Measurements from ENCODE around the gene FMNL2. TPM values are rescaled to one million over a fixed set of nuclear protein-coding genes. Genes with fewer than 3 reads are reported as not detected.
A peak's percentile ranks its signal among the peaks of the same experiment; 100 is the strongest.

FMNL2 gene
- total RNA-seq, 1 experiment from 2014 or later = 10.6 TPM

DNA sequence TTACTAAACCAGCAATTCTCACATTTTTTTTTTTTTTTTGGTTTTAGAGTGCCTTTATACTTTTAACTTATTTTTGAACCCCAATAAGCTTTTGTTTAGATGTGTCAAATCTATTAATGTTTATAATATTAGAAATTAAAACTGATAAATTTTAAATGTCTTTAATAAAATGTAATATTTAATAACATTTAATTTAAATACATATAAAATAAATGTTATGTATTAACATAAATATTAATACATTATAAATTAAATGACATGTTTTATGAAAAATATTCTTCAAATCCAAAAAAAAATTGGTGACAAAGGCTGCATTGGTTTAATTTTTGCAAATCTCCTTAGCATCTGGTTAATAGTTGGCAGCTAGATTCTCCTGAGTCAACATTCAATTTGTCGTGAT lies 218.5 kb downstream of the FMNL2 start:
- no peak for DNase-seq (ENCODE audit: low spot score)

GRCh38 chr2:152555048-152555447 lies 220.1 kb downstream of the FMNL2 start:
- no peak for DNase-seq (ENCODE audit: low spot score)

GRCh38 chr2:152556506-152556905 lies 221.5 kb downstream of the FMNL2 start:
- DNase-seq (ENCODE audit: low spot score) = no peak

DNA sequence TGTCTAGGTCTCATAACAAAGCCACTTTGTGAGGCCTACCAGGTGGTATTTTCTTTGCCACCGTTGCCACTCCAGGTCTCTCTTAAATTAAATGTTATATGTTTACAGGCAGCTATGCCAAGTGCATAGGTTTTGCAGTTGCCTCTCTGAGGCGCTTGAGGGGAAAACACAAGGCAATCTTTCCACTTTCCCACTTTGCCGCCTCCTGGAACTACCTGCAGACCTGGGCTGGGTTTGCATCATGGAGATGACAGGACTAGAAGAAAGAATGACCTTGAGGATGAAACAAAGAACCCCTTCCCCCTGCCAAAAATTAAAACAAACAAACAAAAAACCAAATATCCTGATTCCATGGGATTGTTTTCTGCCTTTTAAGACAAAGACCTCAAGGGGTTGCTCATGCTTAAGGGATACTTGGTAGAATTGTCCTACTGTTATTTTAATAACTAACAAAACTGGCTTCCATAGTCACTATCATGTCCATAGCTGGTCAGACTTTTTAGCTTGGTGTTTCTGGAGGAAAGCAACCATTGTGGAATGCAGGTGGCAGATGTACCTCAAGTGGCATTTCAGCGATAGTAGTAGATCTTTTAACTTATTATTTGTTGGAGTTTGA lies 222.4 kb downstream of the FMNL2 start:
- no peak for DNase-seq (ENCODE audit: low spot score)

- peak; percentile 66 for DNase-seq (ENCODE audit: low spot score)
Observed at GRCh38 chr2:152558158-152558984, 223.4 kb downstream of the FMNL2 start.

DNA sequence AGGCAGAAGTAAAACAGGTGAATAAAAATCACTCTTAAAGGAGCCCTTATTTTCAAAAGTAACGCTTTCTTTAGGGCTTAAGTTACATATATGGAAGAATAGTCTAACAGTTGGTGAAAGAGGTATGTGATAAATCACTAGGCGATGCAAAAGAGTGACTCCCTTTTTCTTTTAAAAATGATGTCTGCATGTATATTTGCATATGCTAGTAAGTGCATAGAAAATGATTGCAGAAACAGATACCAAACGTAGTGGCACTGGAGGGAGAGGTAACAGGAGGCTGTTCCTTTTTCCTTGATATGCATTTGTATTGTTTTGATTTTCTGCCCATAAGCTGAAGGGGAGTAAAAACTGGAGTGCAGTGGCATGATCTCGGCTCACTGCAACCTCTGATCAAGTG lies 224.0 kb downstream of the FMNL2 start:
- DNase-seq (ENCODE audit: low spot score) = no peak

- DNase-seq (ENCODE audit: low spot score) = no peak
Observed at GRCh38 chr2:152560166-152560565, 225.2 kb downstream of the FMNL2 start.

DNA sequence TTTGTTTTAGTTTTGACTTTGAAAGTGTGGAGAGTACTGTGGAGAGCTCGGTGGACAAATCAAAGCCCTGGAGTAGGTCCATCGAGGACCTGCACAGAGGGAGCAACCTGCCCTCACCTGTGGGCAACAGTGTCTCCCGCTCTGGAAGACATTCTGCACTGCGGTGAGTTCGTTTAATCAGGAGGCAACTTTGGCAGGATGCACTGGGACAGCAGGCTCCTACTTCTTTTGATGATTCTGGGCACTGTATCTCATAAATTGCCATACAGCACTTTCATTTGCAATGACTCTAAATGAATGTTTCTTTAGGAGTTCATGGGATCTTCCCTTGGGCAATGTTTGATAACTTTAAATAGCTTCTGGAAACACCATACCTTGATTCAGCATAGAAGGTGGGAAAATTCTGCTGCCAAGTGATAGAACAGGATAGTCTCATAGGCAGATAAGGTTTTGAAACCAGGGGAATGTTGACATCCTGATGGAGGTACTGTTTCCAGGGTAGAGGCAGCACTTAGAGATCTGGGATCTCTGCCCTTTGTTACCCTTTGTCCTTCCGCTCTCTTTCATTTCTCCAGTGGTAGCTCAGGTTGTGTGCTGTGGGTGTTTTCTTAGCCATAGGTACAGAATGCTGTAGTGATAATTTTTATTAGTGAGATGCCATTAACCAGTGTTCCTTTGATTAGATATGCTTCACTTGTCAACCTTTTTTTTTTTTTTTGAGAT lies 226.1 kb downstream of the FMNL2 start:
- DNase-seq (ENCODE audit: low spot score) = no peak

DNA sequence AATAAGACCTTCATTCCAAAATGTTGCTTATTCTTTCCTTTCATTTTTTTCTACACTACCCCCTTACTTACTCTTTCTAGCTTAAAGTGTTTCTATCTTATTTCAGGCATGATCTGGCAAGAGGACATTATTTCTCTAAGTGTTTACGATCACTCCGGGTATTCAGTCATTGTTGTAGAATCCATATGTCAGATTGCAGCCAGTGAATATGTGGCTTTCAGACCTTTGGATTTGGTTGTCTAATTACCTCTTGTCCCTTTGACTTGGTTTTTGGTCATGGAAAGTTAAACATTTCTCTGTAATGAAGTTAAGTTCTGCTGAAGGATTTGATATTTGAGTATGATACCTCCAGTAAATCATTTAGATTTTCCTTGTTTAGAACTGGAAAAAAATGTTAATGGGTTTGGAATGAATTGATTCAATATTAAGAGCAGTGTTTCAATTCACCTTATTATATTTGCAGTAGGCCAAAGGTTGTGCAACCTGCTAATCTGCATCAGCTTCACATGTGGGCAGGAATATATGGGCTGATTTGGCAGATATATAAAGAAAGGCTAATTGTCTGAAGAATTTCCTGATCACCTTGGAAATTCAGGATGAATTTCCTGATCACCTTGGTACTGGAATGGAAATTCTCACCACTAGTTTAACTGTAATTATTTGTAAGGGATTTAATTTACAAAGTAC lies 227.4 kb downstream of the FMNL2 start:
- no peak for DNase-seq (ENCODE audit: low spot score)

DNA sequence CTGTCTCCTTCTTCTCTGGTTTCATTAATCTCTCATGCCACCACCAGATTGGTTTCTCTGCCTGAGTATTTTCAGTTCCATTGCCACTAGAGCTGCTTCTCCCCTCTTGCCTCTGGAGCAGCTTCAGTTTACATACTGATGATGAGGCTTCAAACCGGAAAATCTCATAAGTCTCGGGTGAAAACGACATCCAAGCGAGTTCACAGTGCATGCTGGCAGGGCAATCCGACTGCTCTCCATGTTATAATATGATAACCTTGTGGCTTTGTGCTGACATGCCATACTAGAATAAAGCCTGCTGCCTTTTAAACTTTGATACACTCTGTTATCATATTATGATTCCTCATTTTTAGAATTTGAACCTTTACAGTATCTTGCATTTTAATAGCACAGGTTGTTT lies 228.8 kb downstream of the FMNL2 start:
- no peak for DNase-seq (ENCODE audit: low spot score)

DNA sequence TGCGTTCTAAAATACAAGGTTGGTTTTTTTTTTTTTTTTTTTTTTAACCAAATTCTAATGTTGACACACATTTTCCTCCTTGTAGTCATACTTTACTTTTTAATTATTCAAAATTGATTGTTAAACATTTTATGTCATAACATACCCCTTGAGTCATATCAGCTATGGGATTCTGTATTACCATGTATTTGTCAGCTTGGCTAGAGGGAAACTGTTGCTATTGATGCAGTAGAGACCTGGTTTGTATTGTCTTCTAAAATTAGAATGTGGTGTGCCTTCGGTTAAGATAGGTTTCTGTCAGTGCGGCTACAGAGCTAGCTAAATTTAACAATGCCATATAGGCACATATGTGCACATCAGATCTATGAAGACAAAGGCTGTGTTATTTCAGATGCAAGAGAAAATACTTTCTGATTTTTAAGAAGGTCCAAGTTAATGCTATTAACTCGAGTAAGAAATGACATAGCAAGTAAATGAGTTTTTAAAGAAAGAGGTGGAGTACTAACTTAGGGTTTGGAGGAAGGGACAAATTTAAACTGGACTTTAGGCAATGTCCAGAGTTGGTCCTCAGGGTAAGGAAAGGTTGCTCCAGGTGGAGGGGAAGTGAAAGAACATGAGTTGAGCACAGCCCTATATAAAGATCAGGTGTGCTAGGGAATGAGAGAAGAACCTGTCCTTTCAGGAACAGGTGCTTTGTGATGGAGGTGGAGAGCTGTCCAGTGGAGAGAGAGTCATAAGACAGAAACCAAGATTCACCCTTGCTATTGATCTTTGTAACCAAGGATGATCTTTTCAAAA lies 230.0 kb downstream of the FMNL2 start:
- no peak for DNase-seq (ENCODE audit: low spot score)

DNA sequence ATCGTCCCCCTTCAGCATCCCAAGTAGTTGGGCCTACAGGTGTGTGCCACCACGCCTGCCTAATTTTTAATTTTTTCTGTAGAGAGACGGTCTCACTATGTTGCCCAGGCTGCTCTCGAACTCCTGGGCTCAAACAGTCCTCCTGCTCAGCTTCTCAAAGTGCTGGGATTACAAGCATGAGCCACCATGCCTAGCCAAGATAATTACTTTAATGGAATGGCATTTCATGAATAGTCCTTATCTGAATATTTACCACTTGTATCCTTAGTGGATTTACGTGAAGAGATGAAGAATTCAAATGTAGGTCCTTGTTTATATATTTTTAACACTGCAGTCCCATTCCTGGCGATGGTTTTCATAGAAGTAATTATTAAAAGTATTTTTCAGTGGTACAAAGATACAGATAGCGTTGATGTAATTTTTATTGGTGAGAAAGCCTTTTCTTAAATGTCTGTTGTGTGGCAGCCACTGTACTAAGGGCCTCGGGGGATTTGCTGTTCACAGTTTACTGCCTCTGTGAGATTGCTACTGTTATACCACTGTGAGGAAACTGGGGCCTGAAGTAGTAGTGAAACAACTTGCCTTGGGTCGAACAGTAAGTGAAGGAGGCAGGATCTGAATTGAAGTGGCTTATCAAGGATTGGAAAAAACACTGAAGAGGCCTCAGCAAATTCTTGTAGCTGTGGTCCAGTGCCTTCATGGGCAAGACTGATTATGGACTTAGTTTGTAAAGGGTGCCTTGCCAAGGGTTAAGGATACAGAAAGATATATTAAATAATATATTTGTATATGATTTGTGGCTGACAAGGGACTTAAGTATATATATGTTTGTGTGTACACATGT lies 231.1 kb downstream of the FMNL2 start:
- DNase-seq (ENCODE audit: low spot score) = no peak

DNA sequence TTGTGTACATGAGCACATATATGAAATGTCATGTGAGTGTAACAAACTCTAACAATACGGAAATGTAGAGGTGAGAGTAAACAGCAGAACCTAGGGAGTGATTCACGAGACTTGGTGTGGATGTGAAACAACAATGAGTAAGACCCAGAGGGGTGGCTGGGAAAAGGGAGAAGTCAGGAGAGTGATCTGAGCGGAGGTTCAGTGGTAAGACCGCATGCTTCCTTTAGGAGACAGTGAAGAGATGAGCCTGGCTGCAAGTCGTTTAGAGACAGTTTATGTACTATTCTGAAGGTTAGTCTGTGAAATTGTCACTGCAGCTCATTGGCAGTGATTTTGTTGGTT lies 231.7 kb downstream of the FMNL2 start:
- no peak for DNase-seq (ENCODE audit: low spot score)

GRCh38 chr2:152568531-152568930 lies 233.6 kb downstream of the FMNL2 start:
- DNase-seq (ENCODE audit: low spot score) = no peak

DNA sequence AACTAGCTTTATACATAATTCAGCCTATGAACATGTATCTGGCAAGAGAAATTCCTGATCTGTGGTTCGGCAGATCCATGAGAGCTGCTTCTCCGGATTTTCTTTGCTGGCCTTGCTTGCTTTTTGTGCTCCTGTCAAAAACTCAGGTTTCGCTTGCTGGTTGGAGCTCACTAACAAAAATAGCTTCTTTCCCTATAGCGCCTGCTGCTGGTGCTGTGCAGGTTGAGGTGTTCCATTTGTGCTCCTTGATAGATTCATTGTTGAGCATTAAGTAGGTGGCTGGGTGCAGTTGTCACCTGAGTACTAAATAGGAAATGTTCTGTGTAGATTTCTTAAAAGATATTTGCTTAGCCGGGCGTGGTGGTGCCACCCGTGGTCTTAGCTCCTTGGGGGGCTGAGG lies 234.2 kb downstream of the FMNL2 start:
- no peak for DNase-seq (ENCODE audit: low spot score)

DNA sequence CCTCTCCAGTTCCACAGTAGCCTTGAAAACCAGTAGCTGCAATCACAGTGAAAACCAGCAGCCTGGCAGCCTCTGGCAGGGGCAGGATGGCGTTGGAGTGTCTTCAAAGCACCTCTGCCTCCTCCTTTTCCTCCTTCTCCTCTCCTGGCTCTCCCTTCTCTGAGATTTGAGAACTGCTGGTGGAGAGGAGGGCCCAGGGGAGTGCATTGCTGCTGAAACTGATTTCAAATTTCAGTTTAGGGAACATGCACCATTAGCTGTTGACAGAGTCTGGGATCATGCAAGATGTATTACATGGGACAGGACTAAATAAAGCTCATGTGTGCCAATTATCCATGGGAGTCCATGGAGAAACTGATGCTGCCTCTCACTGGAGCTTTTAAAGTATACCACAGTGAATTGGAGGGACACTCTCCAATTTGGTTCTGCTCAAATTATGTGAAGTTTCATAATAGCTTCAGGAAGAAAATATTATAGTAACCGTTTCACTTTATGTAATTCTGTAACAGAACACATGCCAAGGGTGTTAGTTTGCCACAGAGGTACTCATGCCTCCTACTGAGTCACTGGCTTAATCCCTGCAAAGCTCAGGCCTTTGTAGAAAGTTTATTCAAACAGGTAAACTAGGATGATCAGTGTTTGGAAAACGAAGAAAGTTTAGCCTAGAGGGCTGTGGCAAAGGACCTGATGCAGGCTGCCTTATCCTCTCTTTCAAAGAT lies 236.2 kb downstream of the FMNL2 start:
- no peak for DNase-seq (ENCODE audit: low spot score)

DNA sequence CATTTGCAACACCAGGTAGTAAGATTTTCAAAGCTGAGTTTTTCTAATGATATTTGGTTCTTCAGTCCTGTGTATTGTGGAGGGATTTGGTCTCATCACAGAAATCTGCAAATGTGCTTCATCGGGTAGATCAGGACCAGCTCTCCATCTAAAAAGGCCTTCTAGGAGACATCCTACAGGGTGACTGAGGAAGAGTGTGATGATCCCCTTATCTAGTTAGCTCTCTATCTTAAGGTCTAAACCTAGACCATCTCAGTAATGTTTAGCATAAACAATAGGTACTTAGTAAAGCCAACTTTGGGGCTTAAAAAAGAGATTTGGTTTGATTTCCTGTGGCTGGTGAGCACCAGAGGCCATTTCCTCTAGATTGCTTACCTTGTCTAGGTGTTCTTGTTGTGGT lies 237.1 kb downstream of the FMNL2 start:
- no peak for DNase-seq (ENCODE audit: low spot score)

GRCh38 chr2:152573168-152573567 lies 238.2 kb downstream of the FMNL2 start:
- DNase-seq (ENCODE audit: low spot score) = no peak

DNA sequence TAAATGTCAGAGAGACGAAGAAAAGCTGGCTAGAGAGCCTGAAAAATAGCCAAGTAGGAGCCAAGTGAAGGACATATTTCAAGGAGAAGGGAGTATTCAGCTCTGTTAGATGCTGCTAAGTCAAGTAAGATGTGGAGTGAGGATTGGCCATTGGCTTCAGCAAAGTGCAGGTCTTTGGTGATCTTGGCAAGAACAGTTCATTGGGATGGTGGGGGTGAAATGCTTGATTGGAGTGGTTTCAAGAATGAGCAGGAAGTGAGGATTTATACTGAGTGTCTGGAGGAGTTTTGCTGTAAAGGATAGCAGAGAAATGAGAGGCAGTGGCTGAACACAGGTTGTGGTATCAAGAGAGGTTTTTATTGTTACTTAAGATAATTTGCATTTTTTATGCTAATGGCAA lies 242.6 kb downstream of the FMNL2 start:
- DNase-seq (ENCODE audit: low spot score) = no peak

GRCh38 chr2:152578573-152578972 lies 243.6 kb downstream of the FMNL2 start:
- no peak for DNase-seq (ENCODE audit: low spot score)

All from H4 (cell line).